GM18505 (cell line): ENCODE results near the gene TMF1.

ENCODE experiments used
- ATAC-seq: cut with Tn5 transposase; IDR thresholded peaks from one replicate; pipeline ENCODE4 v1.9.1; 2021; ENCODE audit not compliant: unreplicated experiment
- POLR2A ChIP-seq: IDR thresholded peaks from 4 replicates; pipeline ENCODE4 v1.6.1; 2011; ENCODE audit warnings: borderline replicate concordance; ENCODE audit not compliant: insufficient read depth, insufficient read length; ENCODE audit errors: extremely low read depth

Gene TMF1

GRCh38 chr3:69051756-69052471 is at the start of gene TMF1:
Gene TMF1 (minus strand): TSS chr3:69052333. CDS start chr3:69052086, 247 bp downstream.
- peak; percentile 78 for TF ChIP-seq POLR2A
- peak; percentile 92 for ATAC-seq

- TF ChIP-seq POLR2A, result no peak
- no peak for ATAC-seq
These were observed 47.4 kb upstream of the TMF1 start for GRCh38 chr3:69099576-69099975.

GRCh38 chr3:69097407-69098086 is 45.4 kb upstream of the TMF1 start:
- no peak for TF ChIP-seq POLR2A
- ATAC-seq, result no peak

GRCh38 chr3:69096299-69096698 is 44.2 kb upstream of the TMF1 start:
- no peak for ATAC-seq
- no peak for TF ChIP-seq POLR2A

- ATAC-seq, result no peak
- TF ChIP-seq POLR2A, result no peak
These were observed 43.5 kb upstream of the TMF1 start for GRCh38 chr3:69095636-69096035.

GRCh38 chr3:69094467-69095205 is 42.5 kb upstream of the TMF1 start:
- no peak for ATAC-seq
- no peak for TF ChIP-seq POLR2A

- no peak for TF ChIP-seq POLR2A
- peak; percentile 76 for ATAC-seq
These were observed 39.9 kb upstream of the TMF1 start for GRCh38 chr3:69092030-69092516.

GRCh38 chr3:69091389-69092029 is 39.4 kb upstream of the TMF1 start:
- no peak for ATAC-seq
- no peak for TF ChIP-seq POLR2A

- no peak for TF ChIP-seq POLR2A
- ATAC-seq, result no peak
These were observed 37.9 kb upstream of the TMF1 start for GRCh38 chr3:69090021-69090420.

- ATAC-seq, result peak; percentile 18
- TF ChIP-seq POLR2A, result no peak
These were observed 35.9 kb upstream of the TMF1 start for GRCh38 chr3:69088063-69088462.

- TF ChIP-seq POLR2A, result no peak
- ATAC-seq, result no peak
These were observed 35.1 kb upstream of the TMF1 start for GRCh38 chr3:69087030-69087791.
